ENCODE data around the gene VSTM4.

DNA sequence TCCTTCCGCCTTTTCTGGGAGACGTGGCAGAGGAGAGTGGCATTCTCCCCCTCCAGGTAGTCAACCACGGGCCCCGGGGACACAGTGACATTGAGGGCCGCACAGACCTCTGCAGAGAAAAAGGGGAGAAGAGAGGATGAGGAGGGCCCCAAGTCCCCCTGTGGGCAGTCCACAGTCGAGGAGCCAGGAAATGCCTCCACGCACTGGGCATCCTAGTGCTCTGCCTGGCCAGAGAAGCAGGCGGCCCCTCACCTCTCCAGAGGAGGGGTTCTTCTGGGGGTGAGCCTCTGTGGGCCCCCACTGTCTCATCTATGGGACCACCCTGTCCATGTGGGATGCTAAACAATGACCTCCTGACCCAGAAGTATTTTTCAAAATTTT is 7.4 kb downstream of the VSTM4 start:
- TF ChIP-seq EZH2 (IDR thresholded peaks at IDR 0.05; ENCODE audit: low read depth, unreplicated experiment) (no peak), REST (IDR thresholded peaks at IDR 0.05; ENCODE audit: unreplicated experiment) (no peak)
- TF ChIP-seq, protein P1, sequence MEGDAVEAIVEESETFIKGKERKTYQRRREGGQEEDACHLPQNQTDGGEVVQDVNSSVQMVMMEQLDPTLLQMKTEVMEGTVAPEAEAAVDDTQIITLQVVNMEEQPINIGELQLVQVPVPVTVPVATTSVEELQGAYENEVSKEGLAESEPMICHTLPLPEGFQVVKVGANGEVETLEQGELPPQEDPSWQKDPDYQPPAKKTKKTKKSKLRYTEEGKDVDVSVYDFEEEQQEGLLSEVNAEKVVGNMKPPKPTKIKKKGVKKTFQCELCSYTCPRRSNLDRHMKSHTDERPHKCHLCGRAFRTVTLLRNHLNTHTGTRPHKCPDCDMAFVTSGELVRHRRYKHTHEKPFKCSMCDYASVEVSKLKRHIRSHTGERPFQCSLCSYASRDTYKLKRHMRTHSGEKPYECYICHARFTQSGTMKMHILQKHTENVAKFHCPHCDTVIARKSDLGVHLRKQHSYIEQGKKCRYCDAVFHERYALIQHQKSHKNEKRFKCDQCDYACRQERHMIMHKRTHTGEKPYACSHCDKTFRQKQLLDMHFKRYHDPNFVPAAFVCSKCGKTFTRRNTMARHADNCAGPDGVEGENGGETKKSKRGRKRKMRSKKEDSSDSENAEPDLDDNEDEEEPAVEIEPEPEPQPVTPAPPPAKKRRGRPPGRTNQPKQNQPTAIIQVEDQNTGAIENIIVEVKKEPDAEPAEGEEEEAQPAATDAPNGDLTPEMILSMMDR (conservative IDR thresholded peaks at IDR 0.05; ENCODE audit: low read depth in 2 of 2) = no peak

Measured in GM23338 (cell line).